ENCODE results near the gene IRF2.
"Not testable (repeated sequence)": the region's sequence is repeated elsewhere in the genome, so short reads cannot be mapped to it uniquely, and the experiment has no call there.

Gene IRF2

GRCh38 chr4:184385705-184386141 is 88.6 kb downstream of the IRF2 start:
- no peak for DNase-seq

GRCh38 chr4:184384810-184385557 is 89.4 kb downstream of the IRF2 start:
- DNase-seq: no peak

GRCh38 chr4:184384056-184384809 is 90.1 kb downstream of the IRF2 start:
- DNase-seq: no peak

- DNase-seq: no peak
Observed at GRCh38 chr4:184383497-184384055, 90.8 kb downstream of the IRF2 start.

DNA sequence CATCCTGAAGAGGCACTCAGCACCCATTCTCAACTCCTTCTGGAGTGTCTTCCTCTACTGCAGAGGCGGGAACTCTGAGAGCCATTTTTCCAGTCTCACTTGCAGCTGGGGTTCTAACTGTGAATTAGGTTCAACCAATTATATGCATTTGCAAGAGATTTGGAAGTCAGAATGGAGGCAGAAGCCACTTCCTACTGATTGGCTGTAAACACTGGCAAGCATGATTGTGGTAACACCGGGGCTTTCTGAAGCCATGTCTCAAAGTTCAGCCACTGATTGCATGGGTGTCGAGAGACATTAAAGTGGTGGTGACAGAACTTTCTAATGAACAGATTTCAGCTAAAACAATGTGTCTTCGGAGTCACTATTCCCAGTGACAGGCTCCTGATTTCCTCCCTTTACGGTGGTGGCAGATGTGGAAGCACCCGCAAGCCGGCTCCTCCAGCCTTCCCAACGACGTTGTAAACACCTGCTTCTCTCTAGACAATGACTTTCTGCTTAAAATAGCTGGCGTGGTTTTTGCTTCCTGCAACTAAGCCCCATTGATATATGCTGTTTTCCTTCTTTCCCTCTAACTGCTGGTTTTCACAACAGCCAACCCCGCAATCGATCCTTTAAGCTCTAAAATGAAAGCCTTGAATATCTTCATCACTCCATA is 92.0 kb downstream of the IRF2 start:
- DNase-seq: no peak

- DNase-seq: no peak
Observed at GRCh38 chr4:184380707-184381106, 93.6 kb downstream of the IRF2 start.

GRCh38 chr4:184380214-184380613 is 94.1 kb downstream of the IRF2 start:
- DNase-seq: not testable (repeated sequence)

DNA sequence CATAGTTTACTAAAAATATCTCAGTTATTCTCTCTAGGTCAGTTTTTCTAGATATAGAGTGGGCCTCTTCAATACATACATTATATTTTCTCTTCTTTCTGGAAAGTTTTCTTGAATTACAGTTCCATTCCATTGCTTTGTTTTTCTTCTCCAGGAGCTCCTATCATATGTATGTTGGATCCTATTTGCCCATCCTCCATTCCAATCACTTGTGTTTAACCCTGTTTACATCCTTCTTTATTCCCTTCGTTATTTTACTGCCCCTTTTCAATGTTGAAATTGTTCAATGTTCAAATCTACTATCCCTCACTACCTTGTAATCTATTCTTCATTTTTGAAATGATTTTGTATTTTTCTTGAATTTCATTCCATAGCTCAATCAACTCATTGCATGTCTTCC is 97.4 kb downstream of the IRF2 start:
- no peak for DNase-seq

DNA sequence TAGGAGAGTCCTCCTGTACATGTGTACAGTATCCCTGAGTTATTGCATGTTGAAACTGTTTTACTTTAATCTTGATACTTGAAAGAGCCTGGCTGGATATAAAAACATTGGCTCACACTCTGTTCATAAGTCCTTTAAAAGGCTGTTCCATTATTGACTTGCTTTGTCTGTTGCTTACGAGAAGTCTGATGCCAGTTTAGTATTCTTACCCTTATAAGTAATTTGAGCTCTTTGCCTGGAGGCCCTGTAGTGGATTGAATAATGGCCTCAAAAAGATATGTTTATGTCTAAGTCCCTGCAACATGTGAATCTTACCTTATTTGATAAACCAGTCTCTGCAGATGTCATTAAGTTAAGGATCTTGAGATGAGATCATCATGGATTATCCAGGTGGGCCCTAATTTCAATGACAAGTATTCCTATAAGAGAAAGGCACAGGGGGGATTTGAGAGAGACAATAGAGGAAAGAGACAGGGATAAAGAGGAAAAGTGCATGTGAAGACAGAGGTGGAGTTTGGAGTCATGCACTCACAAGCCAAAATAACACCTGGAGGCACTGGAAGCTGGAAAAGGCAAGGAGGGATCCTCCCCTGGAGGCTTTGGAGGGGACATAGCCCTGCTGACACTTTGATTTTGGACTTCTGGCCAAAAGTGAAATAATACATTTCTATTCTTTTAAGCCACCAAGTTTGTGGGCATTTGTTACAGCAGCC is 98.1 kb downstream of the IRF2 start:
- DNase-seq: no peak

DNA sequence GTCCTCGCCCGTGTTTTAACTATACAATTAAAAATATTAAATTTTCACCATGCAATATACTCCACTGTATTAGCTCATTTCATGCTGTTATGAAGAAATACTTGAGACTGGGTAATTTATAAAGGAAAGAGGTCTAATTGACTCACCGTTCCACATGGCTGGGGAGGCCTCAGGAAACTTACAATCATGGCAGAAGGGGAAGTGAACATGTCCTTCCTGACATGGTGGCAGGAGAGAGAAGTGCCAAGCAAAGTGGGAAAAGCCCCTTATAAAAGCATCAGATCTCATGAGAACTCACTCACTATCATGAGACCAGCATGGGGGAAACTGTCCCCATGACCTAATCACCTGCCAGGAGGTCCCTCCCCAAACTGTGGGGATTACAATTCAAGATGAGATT is 98.7 kb downstream of the IRF2 start:
- DNase-seq: not testable (repeated sequence)

DNA sequence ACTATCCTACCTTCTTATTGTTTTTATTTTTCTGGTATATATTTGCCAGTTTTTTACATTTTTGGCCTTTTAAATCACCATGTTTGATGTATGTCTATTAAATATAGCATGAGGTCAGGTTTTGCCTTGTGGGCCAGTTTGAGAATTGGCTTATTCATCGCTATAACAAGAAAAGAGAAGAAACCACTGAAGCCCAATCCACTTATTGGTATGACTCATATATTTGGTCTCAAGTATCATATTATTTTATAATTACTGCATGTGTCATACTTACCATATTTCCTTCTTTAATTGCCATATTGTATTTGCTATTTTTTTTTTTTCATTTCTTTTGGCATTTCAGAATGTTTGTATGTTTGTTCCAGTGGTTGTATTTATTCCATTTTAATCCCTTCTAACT is 99.3 kb downstream of the IRF2 start:
- DNase-seq: no peak

DNA sequence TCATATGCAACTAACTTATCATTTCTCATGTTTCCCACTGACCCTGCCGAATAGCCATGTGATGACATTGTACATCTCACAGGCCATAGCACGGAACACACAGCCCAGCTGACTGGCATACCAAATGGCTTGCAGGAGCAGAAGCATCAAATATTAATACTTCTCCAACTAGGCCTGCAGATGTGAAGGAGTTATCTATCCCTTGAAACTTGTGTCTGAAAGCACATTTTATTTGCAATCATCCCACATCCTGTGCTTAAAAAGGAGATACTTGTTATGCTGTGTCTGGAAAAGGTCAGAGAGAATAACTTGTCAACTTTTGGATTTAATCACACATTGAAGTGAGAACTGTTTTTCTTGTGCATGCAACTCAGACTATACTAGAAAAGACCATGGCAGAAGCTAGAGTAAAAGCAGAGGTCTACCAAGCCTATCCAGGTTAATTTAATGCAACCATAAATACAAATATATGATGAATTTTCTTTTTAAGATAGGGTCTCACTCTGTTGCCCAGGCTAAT is 100.4 kb downstream of the IRF2 start:
- DNase-seq: no peak

GRCh38 chr4:184371390-184371787 is 103.0 kb downstream of the IRF2 start:
- no peak for DNase-seq

GRCh38 chr4:184370711-184371389 is 103.5 kb downstream of the IRF2 start:
- no peak for DNase-seq

DNA sequence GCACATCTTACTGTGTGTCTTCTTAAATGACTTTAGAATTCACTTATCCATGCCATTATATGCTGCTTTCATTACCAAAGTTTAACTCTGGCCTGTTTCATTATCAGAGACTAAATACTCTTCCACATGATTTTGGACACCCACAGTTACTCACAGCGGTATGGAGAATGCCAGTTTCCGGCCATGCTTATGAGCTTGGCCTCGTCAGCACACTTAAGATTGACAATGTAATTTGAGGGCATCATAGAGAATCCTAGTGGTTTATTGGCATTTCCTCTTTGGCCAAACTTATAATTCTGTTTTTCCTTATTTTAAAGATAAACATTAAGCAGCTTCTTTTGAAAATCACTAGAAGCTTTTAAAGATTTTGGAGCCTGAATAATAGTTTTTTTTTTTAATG is 104.5 kb downstream of the IRF2 start:
- no peak for DNase-seq

DNA sequence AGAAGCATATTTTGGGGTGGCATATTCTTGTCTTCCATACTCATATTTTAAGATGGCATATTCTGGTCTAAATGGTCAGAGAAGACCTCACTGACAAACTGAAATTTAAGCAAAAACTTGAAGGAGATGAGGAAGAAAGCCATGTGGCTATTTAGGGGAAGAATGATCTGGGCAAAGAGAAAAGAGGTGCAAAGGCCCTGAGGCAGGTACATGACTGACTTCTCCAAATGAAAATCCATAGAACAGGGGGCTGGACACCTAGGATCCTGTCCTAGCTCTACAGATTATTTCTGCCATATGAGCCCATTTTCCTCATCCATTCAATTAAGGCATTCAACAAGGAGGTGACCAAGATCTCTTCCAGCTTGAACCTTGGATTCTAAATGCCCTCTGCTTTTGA is 105.6 kb downstream of the IRF2 start:
- no peak for DNase-seq

DNA sequence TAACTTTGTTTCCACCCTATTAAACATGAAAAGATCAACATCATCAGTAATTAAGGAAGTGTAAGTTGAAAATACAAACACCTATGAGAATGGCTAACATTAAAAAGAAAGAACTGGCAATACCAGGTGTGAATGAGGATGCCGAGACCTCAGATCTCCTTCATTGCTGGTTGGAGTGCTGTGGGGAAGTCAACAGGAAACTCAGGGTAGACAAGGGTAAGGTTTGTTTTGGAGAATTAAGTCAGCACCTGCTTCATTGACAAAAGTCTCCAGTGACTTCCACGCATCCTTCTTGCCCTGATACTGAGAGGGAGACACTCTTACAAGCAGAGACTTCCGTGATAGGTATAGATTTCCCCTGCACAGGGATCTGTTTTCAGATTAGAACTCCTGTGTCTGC is 106.1 kb downstream of the IRF2 start:
- DNase-seq: no peak

- no peak for DNase-seq
Observed at GRCh38 chr4:184364100-184364921, 110.0 kb downstream of the IRF2 start.

- no peak for DNase-seq
Observed at GRCh38 chr4:184363258-184363657, 111.1 kb downstream of the IRF2 start.

- DNase-seq: no peak
Observed at GRCh38 chr4:184362396-184362795, 112.0 kb downstream of the IRF2 start.

- DNase-seq: no peak
Observed at GRCh38 chr4:184361443-184361842, 112.9 kb downstream of the IRF2 start.

Measured in activated naive CD4-positive, alpha-beta T cell (primary cell).